Posterior cingulate gyrus (tissue), 11 donors: ENCODE results near the gene HADHB.
"Not testable (repeated sequence)": the region's sequence is repeated elsewhere in the genome, so short reads cannot be mapped to it uniquely, and the experiment has no call there.

Experiments
- DNase-seq, 10 donors: peaks; one replicate each; pipeline versions ENCODE4 v3.0.0 to v3.0.0-alpha.2; 2020 to 2021; ENCODE audit warnings: mixed read lengths in 3 of 10
- intact Hi-C: fragments of 100-400 bp; cut with DNase I; formaldehyde crosslinking; loops from one replicate; pipeline ENCODE4 v1.15.1; 2023

HADHB gene

GRCh38 chr2:26324903-26325302 is 80.2 kb downstream of the HADHB start:
- intact Hi-C loops, result no loop called here

GRCh38 chr2:26325851-26326250 is 81.1 kb downstream of the HADHB start:
- intact Hi-C loops, result no loop called here
- DNase-seq, result peak in 1 of 10 donors; percentile 18

More at GRCh38 chr2:26324903-26325302, 80.2 kb downstream of the HADHB start:
- DNase-seq, result no peak

GRCh38 chr2:26326514-26326913 is 81.8 kb downstream of the HADHB start:
- DNase-seq, result no peak
- intact Hi-C loops, result no loop called here

GRCh38 chr2:26327291-26328272 is 82.8 kb downstream of the HADHB start:
- peak in 1 of 10 donors; percentile 15 for DNase-seq
- intact Hi-C loops, result no loop called here

GRCh38 chr2:26329083-26329482 is 84.3 kb downstream of the HADHB start:
- intact Hi-C loops, result not testable (repeated sequence)

GRCh38 chr2:26330114-26330549 is 85.4 kb downstream of the HADHB start:
- DNase-seq, result peak; percentile 74 to 98 (median 90)
- intact Hi-C loops, result loop anchor here (5.0 kb wide), 1 partner anchor 88 kb away; the partner anchor contains the start of genes HADHA and HADHB

More at GRCh38 chr2:26329083-26329482, 84.3 kb downstream of the HADHB start:
- DNase-seq, result peak in 1 of 10 donors; percentile 12

- no peak for DNase-seq
- intact Hi-C loops, result loop anchor here (5.0 kb wide), 1 partner anchor 88 kb away; the partner anchor contains the start of genes HADHA and HADHB
These were observed 85.9 kb downstream of the HADHB start for GRCh38 chr2:26330604-26331003.

- intact Hi-C loops, result loop anchor here (5.0 kb wide), 1 partner anchor 89 kb away; the partner anchor contains the start of genes HADHA and HADHB
- peak in 1 of 10 donors; percentile 32 for DNase-seq
These were observed 86.6 kb downstream of the HADHB start for GRCh38 chr2:26331321-26331720.

- intact Hi-C loops, result loop anchor here (5.0 kb wide), 1 partner anchor 91 kb away; the partner anchor contains the start of genes HADHA and HADHB
- no peak for DNase-seq
These were observed 88.6 kb downstream of the HADHB start for GRCh38 chr2:26333293-26333692.

GRCh38 chr2:26335231-26335630 is 90.5 kb downstream of the HADHB start:
- intact Hi-C loops, result no loop called here
- DNase-seq, result no peak

GRCh38 chr2:26336719-26337118 is 92.0 kb downstream of the HADHB start:
- DNase-seq, result no peak
- intact Hi-C loops, result no loop called here

GRCh38 chr2:26337298-26337697 is 92.6 kb downstream of the HADHB start:
- DNase-seq, result no peak
- intact Hi-C loops, result no loop called here
